Astrocyte of the spinal cord (primary cell): ENCODE data around the gene ARMC6.
A peak's percentile ranks its signal among the peaks of the same experiment; 100 is the strongest.
"Not testable (repeated sequence)": the region's sequence is repeated elsewhere in the genome, so short reads cannot be mapped to it uniquely, and the experiment has no call there.

Experiments
- DNase-seq: peaks from one replicate; pipeline ENCODE4 v3.0.0; 2011; ENCODE audit warnings: low read depth, low spot score
- H3K4me3 ChIP-seq: 2 replicates; pipeline ENCODE4 v1.5.1; 2011; ENCODE audit warnings: low read depth, mild to moderate bottlenecking, low read length, moderate library complexity
- CTCF ChIP-seq: IDR thresholded peaks from 2 replicates; pipeline ENCODE4 v1.5.1; 2012; ENCODE audit warnings: low read depth, mild to moderate bottlenecking, low read length, inconsistent platforms
- in situ Hi-C: cut with HindIII; loops from 2 replicates; pipeline ENCODE4 v1.10.0; 2017; ENCODE audit warnings: low sequenced_read_pairs

ARMC6 gene

GRCh38 chr19:19009951-19010350, 23.5 kb upstream of the ARMC6 start:
- DNase-seq = no peak
- TF ChIP-seq CTCF = no peak
- no peak overlapping the region for H3K4me3 ChIP-seq
- in situ Hi-C loops = no loop called here

GRCh38 chr19:19010551-19010950, 22.9 kb upstream of the ARMC6 start:
- no peak for DNase-seq
- H3K4me3 ChIP-seq = no peak overlapping the region
- in situ Hi-C loops = no loop called here
- TF ChIP-seq CTCF = no peak

- peak; percentile 46 for DNase-seq
- in situ Hi-C loops = no loop called here
Measured at GRCh38 chr19:19021115-19021514, 12.3 kb upstream of the ARMC6 start.

GRCh38 chr19:19022380-19022961, 10.9 kb upstream of the ARMC6 start:
- DNase-seq = no peak
- H3K4me3 ChIP-seq = no peak overlapping the region
- in situ Hi-C loops = no loop called here
- TF ChIP-seq CTCF = no peak

More at GRCh38 chr19:19021115-19021514, 12.3 kb upstream of the ARMC6 start:
- no peak for TF ChIP-seq CTCF
- no peak overlapping the region for H3K4me3 ChIP-seq

GRCh38 chr19:19023376-19023775, 10.0 kb upstream of the ARMC6 start:
- in situ Hi-C loops, H3K4me3 ChIP-seq, DNase-seq: not testable (repeated sequence)

- DNase-seq = no peak
- in situ Hi-C loops = no loop called here
- no peak overlapping the region for H3K4me3 ChIP-seq
- no peak for TF ChIP-seq CTCF
Measured at GRCh38 chr19:19025861-19026260, 7.5 kb upstream of the ARMC6 start.

GRCh38 chr19:19026299-19026971, 7.0 kb upstream of the ARMC6 start:
- no peak overlapping the region for H3K4me3 ChIP-seq
- no peak for DNase-seq
- TF ChIP-seq CTCF = no peak
- in situ Hi-C loops = no loop called here
